ENCODE results near the gene WDR89. TPM values are rescaled to one million over a fixed set of nuclear protein-coding genes. Genes with fewer than 3 reads are reported as not detected.

The WDR89 gene
- polyA plus RNA-seq, 2 of the 4 experiments (the other 2 are of a cell fraction), result 15.1 to 20.9 TPM

DNA sequence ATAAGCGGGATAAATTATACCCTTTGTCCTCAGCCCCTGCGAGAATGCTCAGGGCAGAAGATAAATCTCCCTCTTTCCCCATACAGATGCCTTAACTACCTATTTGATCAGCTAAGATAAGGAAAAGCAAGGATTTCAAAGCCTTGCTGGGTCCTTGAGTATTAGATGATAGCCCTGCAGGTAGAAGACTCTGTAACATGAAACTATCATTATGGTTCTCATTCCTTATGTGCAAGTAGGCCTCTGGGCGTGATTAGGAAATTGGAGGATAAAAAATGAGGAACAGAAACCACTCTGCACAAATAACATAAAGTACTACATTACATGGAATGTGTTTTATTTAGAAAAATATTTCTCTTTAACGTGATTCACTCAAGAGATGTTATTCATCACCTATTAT is 14.5 kb upstream of the WDR89 start:
- no peak for DNase-seq (ENCODE audit: low read depth in 1 of 2, low spot score in 1 of 2)

DNA sequence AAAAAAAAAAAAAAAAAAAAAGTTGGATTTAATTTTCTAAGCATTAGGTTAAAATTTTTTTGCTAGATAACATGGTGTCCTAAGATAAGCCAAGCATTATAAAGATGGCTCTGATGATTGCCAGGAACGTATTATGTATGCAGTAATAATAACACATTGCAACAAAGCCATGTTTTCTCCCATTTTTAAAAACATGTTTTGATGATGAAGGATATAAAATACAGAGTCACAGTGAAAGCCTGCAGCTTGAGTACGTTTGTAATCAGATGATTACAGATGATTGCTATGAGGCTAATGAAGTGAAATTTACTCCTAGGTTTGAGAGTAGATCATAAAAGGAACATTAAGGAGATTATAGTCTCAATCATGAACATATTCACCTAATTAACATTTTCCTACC is 13.3 kb upstream of the WDR89 start:
- WGBS (ENCODE audit: missing lambda C conversion rate), result 89% methylated on average over 2 of the region's 2 CpGs
- CTCF ChIA-PET, result no interaction called here

More for the DNA sequence above, 14.5 kb upstream of the WDR89 start:
- no peak for TF ChIP-seq PHF8 (IDR thresholded peaks at IDR 0.05; ENCODE audit: borderline replicate concordance, low read depth)
- TF ChIP-seq KDM1A (IDR thresholded peaks at IDR 0.05; ENCODE audit: low read depth), result no peak
- no peaks in the 10 kb centered on the region for H3K9me3 ChIP-seq
- ChIA-PET POLR2A (no interaction called here), CTCF (interaction anchor here (1.1 to 1.2 kb wide), 2 partner anchors 114 to 138 kb away, joined by 3 read pairs; no protein-coding TSS in a partner anchor)
- 78% methylated on average over 4 of the region's 4 CpGs for WGBS (ENCODE audit: missing lambda C conversion rate)
- H3K4me2 ChIP-seq, result no peak overlapping the region
- no peak overlapping the region for H3K4me3 ChIP-seq
- H3K27ac ChIP-seq, result no peak overlapping the region
- no peak for FAIRE-seq
- ATAC-seq, result no peak
- H3K4me1 ChIP-seq, result no peaks in the 10 kb centered on the region

DNA sequence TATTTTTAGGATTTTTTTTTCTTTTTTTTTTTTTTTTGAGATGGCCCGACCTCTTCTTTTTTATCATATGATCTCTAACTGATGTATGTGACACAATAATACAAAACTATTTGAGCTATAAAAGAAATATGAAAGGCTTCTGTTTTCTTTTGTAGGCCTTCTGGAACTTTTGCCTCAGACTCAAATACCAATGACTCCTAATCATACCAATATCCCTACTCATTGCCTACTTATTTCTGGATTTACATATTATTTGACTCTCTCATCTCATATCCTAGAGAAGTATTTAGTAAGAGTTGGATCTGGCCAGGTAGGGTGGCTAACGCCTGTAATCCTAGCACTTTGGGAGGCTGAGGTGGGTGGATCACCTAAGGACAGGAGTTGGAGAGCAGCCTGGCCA is 12.7 kb upstream of the WDR89 start:
- Histone ChIP-seq H3K9me3 (no peaks in the 10 kb centered on the region), H3K4me2 (no peak overlapping the region), H3K4me1 (no peaks in the 10 kb centered on the region), H3K27ac (no peak overlapping the region), H3K4me3 (no peak overlapping the region)
- POLR2A ChIA-PET, result no interaction called here
- DNase-seq (ENCODE audit: low read depth in 1 of 2, low spot score in 1 of 2), result no peak
- ATAC-seq, result no peak
- no peak for FAIRE-seq
- TF ChIP-seq, protein P1, sequence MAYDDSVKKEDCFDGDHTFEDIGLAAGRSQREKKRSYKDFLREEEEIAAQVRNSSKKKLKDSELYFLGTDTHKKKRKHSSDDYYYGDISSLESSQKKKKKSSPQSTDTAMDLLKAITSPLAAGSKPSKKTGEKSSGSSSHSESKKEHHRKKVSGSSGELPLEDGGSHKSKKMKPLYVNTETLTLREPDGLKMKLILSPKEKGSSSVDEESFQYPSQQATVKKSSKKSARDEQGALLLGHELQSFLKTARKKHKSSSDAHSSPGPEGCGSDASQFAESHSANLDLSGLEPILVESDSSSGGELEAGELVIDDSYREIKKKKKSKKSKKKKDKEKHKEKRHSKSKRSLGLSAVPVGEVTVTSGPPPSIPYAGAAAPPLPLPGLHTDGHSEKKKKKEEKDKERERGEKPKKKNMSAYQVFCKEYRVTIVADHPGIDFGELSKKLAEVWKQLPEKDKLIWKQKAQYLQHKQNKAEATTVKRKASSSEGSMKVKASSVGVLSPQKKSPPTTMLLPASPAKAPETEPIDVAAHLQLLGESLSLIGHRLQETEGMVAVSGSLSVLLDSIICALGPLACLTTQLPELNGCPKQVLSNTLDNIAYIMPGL (CRISPR knock-in tag; IDR thresholded peaks at IDR 0.05; ENCODE audit: borderline replicate concordance), result no peak
- TF ChIP-seq HOXB5 (CRISPR knock-in tag; IDR thresholded peaks at IDR 0.05) (no peak), FOSL2 (IDR thresholded peaks at IDR 0.05) (no peak), FOSL2 (CRISPR knock-in tag; IDR thresholded peaks at IDR 0.05) (no peak), RCOR1 (IDR thresholded peaks at IDR 0.05; ENCODE audit: low read depth, low read length) (no peak), RFX5 (IDR thresholded peaks at IDR 0.05) (no peak), FOXS1 (CRISPR knock-in tag; IDR thresholded peaks at IDR 0.05) (no peak), EHMT2 (IDR thresholded peaks at IDR 0.05; ENCODE audit: low read depth) (no peak), CHD4 (IDR thresholded peaks at IDR 0.05; ENCODE audit: borderline replicate concordance) (no peak), HOXB13 (CRISPR knock-in tag; IDR thresholded peaks at IDR 0.05; ENCODE audit: low read depth) (no peak), NFE2L2 (conservative IDR thresholded peaks at IDR 0.05; ENCODE audit: low read length) (no peak), RAD21 (conservative IDR thresholded peaks at IDR 0.05 in 1 of 2, IDR thresholded peaks at IDR 0.05 in 1 of 2) (no peak)
- TF ChIP-seq, protein P2, sequence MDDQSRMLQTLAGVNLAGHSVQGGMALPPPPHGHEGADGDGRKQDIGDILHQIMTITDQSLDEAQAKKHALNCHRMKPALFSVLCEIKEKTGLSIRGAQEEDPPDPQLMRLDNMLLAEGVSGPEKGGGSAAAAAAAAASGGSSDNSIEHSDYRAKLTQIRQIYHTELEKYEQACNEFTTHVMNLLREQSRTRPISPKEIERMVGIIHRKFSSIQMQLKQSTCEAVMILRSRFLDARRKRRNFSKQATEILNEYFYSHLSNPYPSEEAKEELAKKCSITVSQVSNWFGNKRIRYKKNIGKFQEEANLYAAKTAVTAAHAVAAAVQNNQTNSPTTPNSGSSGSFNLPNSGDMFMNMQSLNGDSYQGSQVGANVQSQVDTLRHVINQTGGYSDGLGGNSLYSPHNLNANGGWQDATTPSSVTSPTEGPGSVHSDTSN (IDR thresholded peaks at IDR 0.05), result no peak
- TF ChIP-seq, protein P3, sequence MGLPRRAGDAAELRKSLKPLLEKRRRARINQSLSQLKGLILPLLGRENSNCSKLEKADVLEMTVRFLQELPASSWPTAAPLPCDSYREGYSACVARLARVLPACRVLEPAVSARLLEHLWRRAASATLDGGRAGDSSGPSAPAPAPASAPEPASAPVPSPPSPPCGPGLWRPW (IDR thresholded peaks at IDR 0.05), result no peak
- CTCF ChIA-PET, result no interaction called here
- WGBS (ENCODE audit: missing lambda C conversion rate), result 86% methylated on average over 2 of the region's 2 CpGs

More for the DNA sequence above, 13.3 kb upstream of the WDR89 start:
- Histone ChIP-seq H3K4me2 (no peak overlapping the region), H3K4me1 (no peaks in the 10 kb centered on the region), H3K27ac (no peak overlapping the region), H3K4me3 (no peak overlapping the region), H3K9me3 (no peaks in the 10 kb centered on the region)
- FAIRE-seq (no peak), ATAC-seq (no peak), DNase-seq (ENCODE audit: low read depth in 1 of 2, low spot score in 1 of 2) (no peak)
- POLR2A ChIA-PET, result no interaction called here
- TF ChIP-seq RAD21 (conservative IDR thresholded peaks at IDR 0.05 in 1 of 2, IDR thresholded peaks at IDR 0.05 in 1 of 2), result no peak
- no peak for TF ChIP-seq FOSL2 (IDR thresholded peaks at IDR 0.05)
- no peak for TF ChIP-seq FOSL2 (CRISPR knock-in tag; IDR thresholded peaks at IDR 0.05)
- TF ChIP-seq ZSCAN20 (CRISPR knock-in tag; IDR thresholded peaks at IDR 0.05), result no peak
- no peak for TF ChIP-seq POLR2A (IDR thresholded peaks at IDR 0.05; ENCODE audit: low read length)
- no peak for TF ChIP-seq JUN (IDR thresholded peaks at IDR 0.05)
- TF ChIP-seq POLR2AphosphoS2 (conservative IDR thresholded peaks at IDR 0.05; ENCODE audit: low read length), result no peak
- no peak for TF ChIP-seq RFX5 (IDR thresholded peaks at IDR 0.05)
- TF ChIP-seq, protein P4, sequence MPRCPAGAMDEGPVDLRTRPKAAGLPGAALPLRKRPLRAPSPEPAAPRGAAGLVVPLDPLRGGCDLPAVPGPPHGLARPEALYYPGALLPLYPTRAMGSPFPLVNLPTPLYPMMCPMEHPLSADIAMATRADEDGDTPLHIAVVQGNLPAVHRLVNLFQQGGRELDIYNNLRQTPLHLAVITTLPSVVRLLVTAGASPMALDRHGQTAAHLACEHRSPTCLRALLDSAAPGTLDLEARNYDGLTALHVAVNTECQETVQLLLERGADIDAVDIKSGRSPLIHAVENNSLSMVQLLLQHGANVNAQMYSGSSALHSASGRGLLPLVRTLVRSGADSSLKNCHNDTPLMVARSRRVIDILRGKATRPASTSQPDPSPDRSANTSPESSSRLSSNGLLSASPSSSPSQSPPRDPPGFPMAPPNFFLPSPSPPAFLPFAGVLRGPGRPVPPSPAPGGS (IDR thresholded peaks at IDR 0.05), result no peak
- no peak for TF ChIP-seq ZFP36 (IDR thresholded peaks at IDR 0.05; ENCODE audit: borderline replicate concordance, partially characterized antibody)
